ENCODE data around the gene TLN1.

DNA sequence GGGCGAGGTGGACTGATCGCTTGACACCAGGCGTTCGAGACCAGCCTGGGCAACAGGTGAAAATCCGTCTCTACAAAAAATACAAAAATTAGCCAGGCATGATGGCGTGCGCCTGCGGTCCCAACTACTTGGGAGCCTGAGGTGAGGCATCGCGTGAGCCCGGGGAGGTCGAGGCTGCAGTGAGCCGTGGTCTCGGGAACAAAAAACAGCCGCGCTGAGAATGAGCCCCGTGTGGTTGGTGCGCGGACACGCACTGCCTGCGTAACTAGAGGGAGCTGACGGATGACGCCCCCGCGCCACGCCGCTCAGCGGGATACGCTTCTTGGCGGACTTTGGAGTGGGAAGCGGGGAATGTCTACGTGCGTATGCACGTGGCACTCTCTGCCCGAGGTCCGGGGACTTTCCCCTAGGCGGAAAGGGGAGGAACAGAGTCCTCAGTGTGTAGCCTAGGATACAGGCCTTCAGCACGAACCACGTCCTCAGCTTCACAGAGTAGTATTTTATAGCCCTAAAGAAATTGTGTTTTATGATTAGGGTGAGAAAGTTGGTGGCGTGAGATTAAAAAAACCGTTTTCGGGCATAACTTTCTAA, 74.4 kb downstream of the TLN1 start, which contains the start of gene RMRP:
- TF ChIP-seq POLR2AphosphoS5 (IDR thresholded peaks at IDR 0.05) (peak in 1 of 2 donors; percentile 99), EP300 (IDR thresholded peaks at IDR 0.05) (peak; percentile 97), POLR2A (IDR thresholded peaks at IDR 0.05; ENCODE audit: low read depth) (peak; percentile 58)

All from esophagus muscularis mucosa (tissue), 3 donors.